ENCODE results near the gene FBXO24.

The FBXO24 gene

GRCh38 chr7:100589341-100589947 lies 3.3 kb downstream of the FBXO24 start:
- DNase-seq (ENCODE audit: low read depth in 2 of 2): no peak

- DNase-seq (ENCODE audit: low read depth in 2 of 2): no peak
These were observed 4.1 kb downstream of the FBXO24 start for GRCh38 chr7:100590077-100590737.

- DNase-seq (ENCODE audit: low read depth in 2 of 2): no peak
These were observed 5.5 kb downstream of the FBXO24 start for GRCh38 chr7:100591596-100591995.

- DNase-seq (ENCODE audit: low read depth in 2 of 2): no peak
These were observed 9.1 kb downstream of the FBXO24 start for GRCh38 chr7:100595188-100595587.

- no peak for DNase-seq (ENCODE audit: low read depth in 2 of 2)
These were observed 12.3 kb downstream of the FBXO24 start for GRCh38 chr7:100598425-100598824.

GRCh38 chr7:100599911-100600729 lies 14.0 kb downstream of the FBXO24 start:
- no peak for DNase-seq (ENCODE audit: low read depth in 2 of 2)

GRCh38 chr7:100600730-100601038 lies 14.6 kb downstream of the FBXO24 start:
- DNase-seq (ENCODE audit: low read depth in 2 of 2): no peak

- DNase-seq (ENCODE audit: low read depth in 2 of 2): no peak
These were observed 17.0 kb downstream of the FBXO24 start for GRCh38 chr7:100602889-100603725.

GRCh38 chr7:100603726-100604027 lies 17.5 kb downstream of the FBXO24 start:
- DNase-seq (ENCODE audit: low read depth in 2 of 2): no peak

GRCh38 chr7:100604028-100604975 lies 18.2 kb downstream of the FBXO24 start:
- DNase-seq (ENCODE audit: low read depth in 2 of 2): peak; percentile 74 to 76

GRCh38 chr7:100604976-100605911 lies 19.1 kb downstream of the FBXO24 start:
- DNase-seq (ENCODE audit: low read depth in 2 of 2): no peak

GRCh38 chr7:100606313-100606712 lies 20.2 kb downstream of the FBXO24 start:
- DNase-seq (ENCODE audit: low read depth in 2 of 2): no peak

GRCh38 chr7:100607111-100607510 lies 21.0 kb downstream of the FBXO24 start:
- DNase-seq (ENCODE audit: low read depth in 2 of 2): no peak

GRCh38 chr7:100609958-100610357 lies 23.8 kb downstream of the FBXO24 start:
- no peak for DNase-seq (ENCODE audit: low read depth in 2 of 2)

- DNase-seq (ENCODE audit: low read depth in 2 of 2): peak; percentile 97 to 98
These were observed 26.0 kb downstream of the FBXO24 start, which contains the start of gene MOSPD3 for GRCh38 chr7:100611983-100612729. TSS of gene MOSPD3 (plus strand) at chr7:100612540. CDS start at chr7:100612792, 252 bp downstream.

GRCh38 chr7:100612730-100613390 lies 26.7 kb downstream of the FBXO24 start:
- no peak for DNase-seq (ENCODE audit: low read depth in 2 of 2)

- no peak for DNase-seq (ENCODE audit: low read depth in 2 of 2)
These were observed 27.5 kb downstream of the FBXO24 start for GRCh38 chr7:100613412-100614175.

Data from stimulated activated CD8-positive, alpha-beta memory T cell treated with anti-CD3 and anti-CD28 coated beads, Interleukin-2, amount 100 ng/mL, for 48 hours (primary cell).